Prostate gland (tissue), 2 donors: ENCODE measurements around the gene PPFIA3.

Source experiments
- CTCF ChIP-seq, 4 experiments: fragments of 200-600 bp in 2 of 4; fragments of 450-650 bp in 2 of 4; sonication (generic) in 2 of 4; IDR thresholded peaks; 1 replicate in 3 of 4; 2 replicates in 1 of 4; pipeline ENCODE4 v1.5.1; 2016 to 2019; ENCODE audit warnings: antibody characterized with exemption in 4 of 4, mild to moderate bottlenecking in 2 of 4, moderate library complexity in 2 of 4
- POLR2A ChIP-seq: fragments of 450-650 bp; IDR thresholded peaks from one replicate; pipeline ENCODE4 v1.6.1; 2016; ENCODE audit warnings: antibody characterized with exemption, mild to moderate bottlenecking

GRCh38 chr19:49081273-49081672, 38.1 kb upstream of the PPFIA3 start:
- TF ChIP-seq CTCF (IDR thresholded peaks at IDR 0.05) = no peak
- no peak for TF ChIP-seq POLR2A
